ENCODE data around the gene NEK6. TPM values are rescaled to one million over a fixed set of nuclear protein-coding genes. Genes with fewer than 3 reads are reported as not detected.

The NEK6 gene
- total and polyA plus RNA-seq, 5 donors from 2014 or later, result 3.5 to 17.0 (median 3.7) TPM

GRCh38 chr9:124358631-124359030 is 100.9 kb downstream of the NEK6 start:
- Mint-ChIP-seq H3K27ac (peak overlapping the region in 1 of 3 donors; percentile 33), H3K9me3 (no peaks in the 10 kb centered on the region), H3K4me3 (peak overlapping the region in 2 of 4 donors; percentile 10 to 53), H3K4me1 (peaks cover 5 to 58% (median 37%) of the 10 kb centered on the region in 4 donors), H3K27me3 (no peaks in the 10 kb centered on the region), H3K36me3 (peaks cover 26% of the 10 kb centered on the region)
- no peaks in the 10 kb centered on the region for H3K27me3 ChIP-seq (ENCODE audit: control insufficient read depth, insufficient read depth, low read length)
- peaks cover 28% of the 10 kb centered on the region for H3K36me3 ChIP-seq (ENCODE audit: control insufficient read depth, insufficient read depth, low read length)
- ATAC-seq (ENCODE audit: low read depth in 2 of 2), result no peak
- no peaks in the 10 kb centered on the region for H3K9me3 ChIP-seq (ENCODE audit: control insufficient read depth in 2 of 2, low read length in 2 of 2)
- no peak overlapping the region for H3K27ac ChIP-seq (ENCODE audit: insufficient read depth, low read length, poor library complexity, severe bottlenecking)
- DNase-seq, result no peak
- no peak overlapping the region for H3K4me3 ChIP-seq (ENCODE audit: low read depth, low read length)
- peaks cover 7% of the 10 kb centered on the region for H3K4me1 ChIP-seq (ENCODE audit: control insufficient read depth, insufficient read depth, low read length, poor library complexity, severe bottlenecking)

GRCh38 chr9:124359426-124359825 is 101.7 kb downstream of the NEK6 start:
- H3K4me1 Mint-ChIP-seq, result peaks cover 5 to 58% (median 37%) of the 10 kb centered on the region in 4 donors
- H3K27me3 Mint-ChIP-seq, result no peaks in the 10 kb centered on the region
- peaks cover 21% of the 10 kb centered on the region for H3K36me3 Mint-ChIP-seq
- H3K4me1 ChIP-seq (ENCODE audit: control insufficient read depth, insufficient read depth, low read length, poor library complexity, severe bottlenecking), result peaks cover 7% of the 10 kb centered on the region
- no peak overlapping the region for H3K4me3 Mint-ChIP-seq
- H3K27ac ChIP-seq (ENCODE audit: insufficient read depth, low read length, poor library complexity, severe bottlenecking), result no peak overlapping the region
- H3K27ac Mint-ChIP-seq, result peak overlapping the region in 2 of 3 donors; percentile 9 to 38
- no peak for ATAC-seq (ENCODE audit: low read depth in 2 of 2)
- DNase-seq, result no peak
- no peak overlapping the region for H3K4me3 ChIP-seq (ENCODE audit: low read depth, low read length)
- H3K36me3 ChIP-seq (ENCODE audit: control insufficient read depth, insufficient read depth, low read length), result peaks cover 24% of the 10 kb centered on the region
- no peaks in the 10 kb centered on the region for H3K27me3 ChIP-seq (ENCODE audit: control insufficient read depth, insufficient read depth, low read length)
- H3K9me3 Mint-ChIP-seq, result no peaks in the 10 kb centered on the region
- no peaks in the 10 kb centered on the region for H3K9me3 ChIP-seq (ENCODE audit: control insufficient read depth in 2 of 2, low read length in 2 of 2)

GRCh38 chr9:124359855-124360678 is 102.3 kb downstream of the NEK6 start:
- peaks cover 8 to 58% (median 41%) of the 10 kb centered on the region in 4 donors for H3K4me1 Mint-ChIP-seq
- no peaks in the 10 kb centered on the region for H3K9me3 ChIP-seq (ENCODE audit: control insufficient read depth in 2 of 2, low read length in 2 of 2)
- no peak for DNase-seq

GRCh38 chr9:124361128-124361527 is 103.4 kb downstream of the NEK6 start:
- Mint-ChIP-seq H3K27ac (peak overlapping the region in 2 of 3 donors; percentile 20 to 79), H3K4me1 (peaks cover 11 to 63% (median 46%) of the 10 kb centered on the region in 4 donors), H3K27me3 (no peaks in the 10 kb centered on the region), H3K4me3 (no peak overlapping the region), H3K9me3 (no peaks in the 10 kb centered on the region), H3K36me3 (peaks cover 27% of the 10 kb centered on the region)
- Histone ChIP-seq H3K4me3 (ENCODE audit: low read depth, low read length) (no peak overlapping the region), H3K36me3 (ENCODE audit: control insufficient read depth, insufficient read depth, low read length) (peaks cover 11% of the 10 kb centered on the region), H3K27ac (ENCODE audit: insufficient read depth, low read length, poor library complexity, severe bottlenecking) (no peak overlapping the region), H3K4me1 (ENCODE audit: control insufficient read depth, insufficient read depth, low read length, poor library complexity, severe bottlenecking) (peaks cover 7% of the 10 kb centered on the region), H3K27me3 (ENCODE audit: control insufficient read depth, insufficient read depth, low read length) (no peaks in the 10 kb centered on the region), H3K9me3 (ENCODE audit: control insufficient read depth in 2 of 2, low read length in 2 of 2) (no peaks in the 10 kb centered on the region)
- DNase-seq (no peak), ATAC-seq (ENCODE audit: low read depth in 2 of 2) (no peak)

More at GRCh38 chr9:124359855-124360678, 102.3 kb downstream of the NEK6 start:
- Mint-ChIP-seq H3K27ac (peak overlapping the region in 2 of 3 donors; percentile 73 to 79), H3K4me3 (peak overlapping the region in 1 of 4 donors; percentile 20), H3K36me3 (peaks cover 25% of the 10 kb centered on the region), H3K9me3 (no peaks in the 10 kb centered on the region), H3K27me3 (no peaks in the 10 kb centered on the region)
- H3K4me1 ChIP-seq (ENCODE audit: control insufficient read depth, insufficient read depth, low read length, poor library complexity, severe bottlenecking), result peaks cover 7% of the 10 kb centered on the region
- no peak for ATAC-seq (ENCODE audit: low read depth in 2 of 2)
- H3K27me3 ChIP-seq (ENCODE audit: control insufficient read depth, insufficient read depth, low read length), result no peaks in the 10 kb centered on the region
- peaks cover 19% of the 10 kb centered on the region for H3K36me3 ChIP-seq (ENCODE audit: control insufficient read depth, insufficient read depth, low read length)
- no peak overlapping the region for H3K27ac ChIP-seq (ENCODE audit: insufficient read depth, low read length, poor library complexity, severe bottlenecking)
- no peak overlapping the region for H3K4me3 ChIP-seq (ENCODE audit: low read depth, low read length)

GRCh38 chr9:124363326-124364096 is 105.8 kb downstream of the NEK6 start:
- DNase-seq (no peak), ATAC-seq (ENCODE audit: low read depth in 2 of 2) (no peak)
- H3K4me3 ChIP-seq (ENCODE audit: low read depth, low read length), result no peak overlapping the region
- no peaks in the 10 kb centered on the region for H3K9me3 ChIP-seq (ENCODE audit: control insufficient read depth in 2 of 2, low read length in 2 of 2)
- no peaks in the 10 kb centered on the region for H3K4me1 ChIP-seq (ENCODE audit: control insufficient read depth, insufficient read depth, low read length, poor library complexity, severe bottlenecking)
- H3K27ac Mint-ChIP-seq, result no peak overlapping the region
- no peak overlapping the region for H3K4me3 Mint-ChIP-seq
- peaks cover 4% of the 10 kb centered on the region for H3K36me3 ChIP-seq (ENCODE audit: control insufficient read depth, insufficient read depth, low read length)
- no peaks in the 10 kb centered on the region for H3K9me3 Mint-ChIP-seq
- H3K27ac ChIP-seq (ENCODE audit: insufficient read depth, low read length, poor library complexity, severe bottlenecking), result no peak overlapping the region
- peaks cover 23% of the 10 kb centered on the region for H3K36me3 Mint-ChIP-seq
- no peaks in the 10 kb centered on the region for H3K27me3 ChIP-seq (ENCODE audit: control insufficient read depth, insufficient read depth, low read length)
- H3K4me1 Mint-ChIP-seq, result peaks cover 20 to 60% (median 40%) of the 10 kb centered on the region in 4 donors
- H3K27me3 Mint-ChIP-seq, result no peaks in the 10 kb centered on the region

- H3K4me3 ChIP-seq (ENCODE audit: low read depth, low read length), result no peak overlapping the region
- peaks cover 20 to 59% (median 42%) of the 10 kb centered on the region in 4 donors for H3K4me1 Mint-ChIP-seq
- DNase-seq, result no peak
- H3K27ac ChIP-seq (ENCODE audit: insufficient read depth, low read length, poor library complexity, severe bottlenecking), result no peak overlapping the region
- peaks cover 4% of the 10 kb centered on the region for H3K36me3 ChIP-seq (ENCODE audit: control insufficient read depth, insufficient read depth, low read length)
- no peaks in the 10 kb centered on the region for H3K27me3 ChIP-seq (ENCODE audit: control insufficient read depth, insufficient read depth, low read length)
- peaks cover 23% of the 10 kb centered on the region for H3K36me3 Mint-ChIP-seq
- no peak overlapping the region for H3K27ac Mint-ChIP-seq
- ATAC-seq (ENCODE audit: low read depth in 2 of 2), result no peak
- H3K27me3 Mint-ChIP-seq, result no peaks in the 10 kb centered on the region
- H3K9me3 Mint-ChIP-seq, result no peaks in the 10 kb centered on the region
- H3K4me3 Mint-ChIP-seq, result no peak overlapping the region
- no peaks in the 10 kb centered on the region for H3K9me3 ChIP-seq (ENCODE audit: control insufficient read depth in 2 of 2, low read length in 2 of 2)
- H3K4me1 ChIP-seq (ENCODE audit: control insufficient read depth, insufficient read depth, low read length, poor library complexity, severe bottlenecking), result no peaks in the 10 kb centered on the region
Measured at GRCh38 chr9:124364141-124364540, 106.4 kb downstream of the NEK6 start.

GRCh38 chr9:124365036-124365435 is 107.3 kb downstream of the NEK6 start:
- no peak overlapping the region for H3K27ac ChIP-seq (ENCODE audit: insufficient read depth, low read length, poor library complexity, severe bottlenecking)

More at GRCh38 chr9:124365036-124365435, 107.3 kb downstream of the NEK6 start:
- no peak for DNase-seq
- H3K27me3 ChIP-seq (ENCODE audit: control insufficient read depth, insufficient read depth, low read length), result no peaks in the 10 kb centered on the region
- no peak overlapping the region for H3K4me3 Mint-ChIP-seq
- H3K4me1 Mint-ChIP-seq, result peaks cover 15 to 59% (median 36%) of the 10 kb centered on the region in 4 donors
- no peak for ATAC-seq (ENCODE audit: low read depth in 2 of 2)
- no peaks in the 10 kb centered on the region for H3K9me3 Mint-ChIP-seq
- H3K9me3 ChIP-seq (ENCODE audit: control insufficient read depth in 2 of 2, low read length in 2 of 2), result no peaks in the 10 kb centered on the region
- H3K4me3 ChIP-seq (ENCODE audit: low read depth, low read length), result no peak overlapping the region
- no peaks in the 10 kb centered on the region for H3K27me3 Mint-ChIP-seq
- peaks cover 23% of the 10 kb centered on the region for H3K36me3 Mint-ChIP-seq
- peak overlapping the region; percentile 38 to 72 (median 62) for H3K27ac Mint-ChIP-seq
- H3K4me1 ChIP-seq (ENCODE audit: control insufficient read depth, insufficient read depth, low read length, poor library complexity, severe bottlenecking), result no peaks in the 10 kb centered on the region
- H3K36me3 ChIP-seq (ENCODE audit: control insufficient read depth, insufficient read depth, low read length), result peaks cover 4% of the 10 kb centered on the region
